Loucy (cell line): ENCODE measurements around the gene LRIG1.

Experiments used
- H2AFZ ChIP-seq: fragments of 200-600 bp; sonication (generic); 2 replicates; pipeline ENCODE4 v1.6.0; 2016; ENCODE audit warnings: antibody characterized with exemption, mild to moderate bottlenecking, low read length, moderate library complexity
- H3F3A ChIP-seq: fragments of 200-600 bp; 2 replicates; pipeline ENCODE4 v1.6.0; 2016; ENCODE audit warnings: antibody characterized with exemption, low read depth, mild to moderate bottlenecking
- H3K27me3 ChIP-seq: fragments of 200-600 bp; sonication (generic); 2 replicates; pipeline ENCODE4 v1.6.1; 2014; ENCODE audit warnings: low read length, mild to moderate bottlenecking; ENCODE audit not compliant: insufficient read depth, poor library complexity, severe bottlenecking
- H3K36me3 ChIP-seq: fragments of 200-600 bp; sonication (generic); 2 replicates; pipeline ENCODE4 v1.6.1; 2016; ENCODE audit warnings: low read length; ENCODE audit not compliant: insufficient read depth
- H3K4me1 ChIP-seq: fragments of 200-600 bp; sonication (generic); 2 replicates; pipeline ENCODE4 v1.5.1; 2014; ENCODE audit warnings: low read length, mild to moderate bottlenecking; ENCODE audit not compliant: insufficient read depth, poor library complexity, severe bottlenecking
- H3K4me2 ChIP-seq: fragments of 200-600 bp; sonication (generic); 2 replicates; pipeline ENCODE4 v1.6.0; 2014; ENCODE audit warnings: antibody characterized with exemption, low read length, low read depth, mild to moderate bottlenecking; ENCODE audit not compliant: poor library complexity, severe bottlenecking
- H3K4me3 ChIP-seq: fragments of 200-600 bp; sonication (generic); 2 replicates; pipeline ENCODE4 v1.5.1; 2014; ENCODE audit warnings: low read length, mild to moderate bottlenecking, mixed read lengths; ENCODE audit not compliant: poor library complexity, severe bottlenecking
- H3K79me2 ChIP-seq: fragments of 200-600 bp; sonication (generic); 2 replicates; pipeline ENCODE4 v1.6.1; 2014; ENCODE audit warnings: low read length; ENCODE audit not compliant: insufficient read depth
- H3K9ac ChIP-seq: fragments of 200-600 bp; sonication (generic); 2 replicates; pipeline ENCODE4 v1.6.0; 2014; ENCODE audit warnings: mild to moderate bottlenecking, low read depth, low read length, moderate library complexity; ENCODE audit not compliant: poor library complexity, severe bottlenecking
- H3K9me2 ChIP-seq: fragments of 200-600 bp; sonication (generic); replicated peaks from 2 replicates; pipeline ENCODE4 v1.6.1; 2016; ENCODE audit warnings: low read depth, low read length, mixed read lengths
- H3K9me3 ChIP-seq: fragments of 200-600 bp; sonication (generic); 2 replicates; pipeline ENCODE4 v1.6.1; 2014; ENCODE audit warnings: mild to moderate bottlenecking, antibody characterized with exemption, low read length, low read depth; ENCODE audit not compliant: insufficient read depth
- H4K20me1 ChIP-seq: fragments of 200-600 bp; sonication (generic); 2 replicates; pipeline ENCODE4 v1.6.0; 2014; ENCODE audit warnings: antibody characterized with exemption, low read length, mild to moderate bottlenecking; ENCODE audit not compliant: insufficient read depth, poor library complexity, severe bottlenecking
- EZH2phosphoT487 ChIP-seq: fragments of 200-600 bp; IDR thresholded peaks from 2 replicates; pipeline ENCODE4 v1.6.1; 2018; ENCODE audit warnings: antibody characterized with exemption, mild to moderate bottlenecking, moderate library complexity, borderline replicate concordance
- TF ChIP-seq, protein P1 (sequence below): fragments of 200-600 bp; sonication (generic); conservative IDR thresholded peaks from 2 replicates; pipeline ENCODE4 v1.5.1; 2014; ENCODE audit warnings: mild to moderate bottlenecking, antibody characterized with exemption, low read length

Gene LRIG1

DNA sequence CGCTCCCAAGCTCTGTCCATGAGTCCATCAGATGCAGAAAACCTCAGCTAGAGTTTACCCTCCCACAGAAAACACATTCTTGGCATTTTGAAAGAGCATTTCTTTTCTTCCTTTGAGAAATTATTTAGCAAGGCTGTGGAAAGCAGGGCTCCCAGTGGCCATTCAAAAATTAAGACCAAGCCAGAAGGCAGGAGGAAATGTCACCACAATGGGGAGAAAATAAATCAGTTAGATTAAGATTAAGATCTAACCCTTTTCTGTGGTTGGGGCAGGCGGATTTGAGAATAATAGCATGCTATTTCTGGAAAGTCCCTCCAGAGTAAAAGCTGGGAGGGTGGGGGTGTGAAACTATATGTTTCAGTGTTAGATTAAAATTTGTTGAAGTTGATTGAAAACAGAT lies 20.2 kb downstream of the LRIG1 start:
- H3K4me3 ChIP-seq = peak overlapping the region; percentile 63
- H4K20me1 ChIP-seq = peaks cover 66% of the 10 kb centered on the region
- no peaks in the 10 kb centered on the region for H3F3A ChIP-seq

DNA sequence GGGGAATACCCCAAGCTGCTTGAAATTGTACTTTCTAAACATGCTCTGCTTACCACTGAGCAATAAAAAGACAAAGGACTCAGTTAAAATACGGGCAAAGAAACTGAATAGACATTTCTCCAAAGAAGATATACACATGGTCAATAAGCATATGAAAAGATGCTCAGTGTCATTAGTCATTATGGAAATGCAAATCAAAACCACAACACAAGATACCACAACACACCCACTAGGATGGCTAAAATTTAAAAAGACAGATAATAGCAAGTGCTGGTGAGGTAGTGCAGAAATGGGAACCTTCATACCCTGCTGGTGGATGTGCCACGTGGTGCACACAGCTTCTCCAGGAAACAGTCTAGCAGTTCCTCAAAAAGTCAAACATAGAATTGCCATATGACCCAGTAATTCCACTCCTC lies 21.3 kb downstream of the LRIG1 start:
- no peaks in the 10 kb centered on the region for H3F3A ChIP-seq
- H4K20me1 ChIP-seq = peaks cover 74% of the 10 kb centered on the region
- no peak overlapping the region for H3K9ac ChIP-seq
- peaks cover 99% of the 10 kb centered on the region for H3K79me2 ChIP-seq
- peaks cover 90% of the 10 kb centered on the region for H3K4me1 ChIP-seq
- H3K27me3 ChIP-seq = no peaks in the 10 kb centered on the region
- peaks cover 5% of the 10 kb centered on the region; the same call in 1 of the 2 replicates for H3K36me3 ChIP-seq
- H3K4me2 ChIP-seq = no peak overlapping the region
- H2AFZ ChIP-seq = no peak overlapping the region
- H3K9me2 ChIP-seq = no peaks in the 10 kb centered on the region
- H3K4me3 ChIP-seq = no peak overlapping the region
- 0 out of 2 replicates have a peak, but pooled peaks cover 2% of the 10 kb centered on the region for H3K9me3 ChIP-seq
- TF ChIP-seq, protein P1, sequence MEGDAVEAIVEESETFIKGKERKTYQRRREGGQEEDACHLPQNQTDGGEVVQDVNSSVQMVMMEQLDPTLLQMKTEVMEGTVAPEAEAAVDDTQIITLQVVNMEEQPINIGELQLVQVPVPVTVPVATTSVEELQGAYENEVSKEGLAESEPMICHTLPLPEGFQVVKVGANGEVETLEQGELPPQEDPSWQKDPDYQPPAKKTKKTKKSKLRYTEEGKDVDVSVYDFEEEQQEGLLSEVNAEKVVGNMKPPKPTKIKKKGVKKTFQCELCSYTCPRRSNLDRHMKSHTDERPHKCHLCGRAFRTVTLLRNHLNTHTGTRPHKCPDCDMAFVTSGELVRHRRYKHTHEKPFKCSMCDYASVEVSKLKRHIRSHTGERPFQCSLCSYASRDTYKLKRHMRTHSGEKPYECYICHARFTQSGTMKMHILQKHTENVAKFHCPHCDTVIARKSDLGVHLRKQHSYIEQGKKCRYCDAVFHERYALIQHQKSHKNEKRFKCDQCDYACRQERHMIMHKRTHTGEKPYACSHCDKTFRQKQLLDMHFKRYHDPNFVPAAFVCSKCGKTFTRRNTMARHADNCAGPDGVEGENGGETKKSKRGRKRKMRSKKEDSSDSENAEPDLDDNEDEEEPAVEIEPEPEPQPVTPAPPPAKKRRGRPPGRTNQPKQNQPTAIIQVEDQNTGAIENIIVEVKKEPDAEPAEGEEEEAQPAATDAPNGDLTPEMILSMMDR = no peak
- no peak for TF ChIP-seq EZH2phosphoT487

More for the DNA sequence above, 20.2 kb downstream of the LRIG1 start:
- no peaks in the 10 kb centered on the region for H3K27me3 ChIP-seq
- no peak; the same call in 1 of the 2 replicates for TF ChIP-seq EZH2phosphoT487
- TF ChIP-seq, protein P1 = no peak
- 0 out of 2 replicates have a peak, but pooled peaks cover 2% of the 10 kb centered on the region for H3K9me3 ChIP-seq
- peak overlapping the region; percentile 75 for H3K4me2 ChIP-seq
- peaks cover 85% of the 10 kb centered on the region for H3K4me1 ChIP-seq
- peaks cover 5% of the 10 kb centered on the region; the same call in 1 of the 2 replicates for H3K36me3 ChIP-seq
- H3K9ac ChIP-seq = peak overlapping the region; percentile 45
- H2AFZ ChIP-seq = no peak overlapping the region
- H3K9me2 ChIP-seq = no peaks in the 10 kb centered on the region
- H3K79me2 ChIP-seq = peaks cover 99% of the 10 kb centered on the region

DNA sequence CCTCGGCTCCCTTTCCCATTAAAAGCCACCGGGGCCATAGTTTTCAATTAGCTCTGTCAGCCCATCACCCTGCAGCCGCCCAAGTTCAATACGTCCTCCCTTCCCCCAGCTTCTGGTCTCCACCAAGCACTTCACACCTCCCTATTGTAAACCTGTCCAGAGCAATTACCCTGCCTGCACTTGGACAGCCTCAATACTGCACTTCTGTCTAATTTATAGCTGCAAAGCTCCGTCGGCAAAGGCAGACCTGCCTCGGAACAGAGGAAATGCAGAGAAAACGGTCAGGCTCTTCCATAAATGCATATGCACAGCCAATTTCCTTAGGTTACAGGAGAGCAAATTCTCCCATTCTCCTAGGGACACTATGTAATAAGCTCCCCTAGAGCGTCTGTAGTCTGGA lies 21.9 kb downstream of the LRIG1 start:
- Histone ChIP-seq H3K4me2 (no peak overlapping the region), H3K4me1 (peaks cover 89% of the 10 kb centered on the region)

More for the DNA sequence above, 21.9 kb downstream of the LRIG1 start:
- Histone ChIP-seq H3K36me3 (peaks cover 5% of the 10 kb centered on the region; the same call in 1 of the 2 replicates), H2AFZ (no peak overlapping the region), H4K20me1 (peaks cover 79% of the 10 kb centered on the region), H3K9ac (no peak overlapping the region), H3K9me2 (no peaks in the 10 kb centered on the region), H3K9me3 (0 out of 2 replicates have a peak, but pooled peaks cover 2% of the 10 kb centered on the region), H3K4me3 (no peak overlapping the region), H3K79me2 (peaks cover 99% of the 10 kb centered on the region), H3K27me3 (no peaks in the 10 kb centered on the region), H3F3A (no peaks in the 10 kb centered on the region)
- TF ChIP-seq EZH2phosphoT487 = no peak
- TF ChIP-seq, protein P1 = no peak
